ENCODE data around the gene FAM200A. TPM values are rescaled to one million over a fixed set of nuclear protein-coding genes. Genes with fewer than 3 reads are reported as not detected.

FAM200A gene
- total and polyA plus RNA-seq, 4 donors = 1.0 to 4.6 (median 2.1) TPM

- no peak for DNase-seq (ENCODE audit: low spot score)
- H3K36me3 ChIP-seq (ENCODE audit: control insufficient read depth in 4 of 4, insufficient read depth in 3 of 4, low read depth in 1 of 4, low read length in 3 of 4) = peaks cover 0 to 3% (median 0%) of the 10 kb centered on the region in 4 donors
- H3K27ac ChIP-seq (ENCODE audit: low read depth in 1 of 2, low read length in 2 of 2) = no peak overlapping the region
- H3K4me3 ChIP-seq (ENCODE audit: low read depth in 1 of 3, low read length in 3 of 3) = no peak overlapping the region
- TF ChIP-seq REST (IDR thresholded peaks at IDR 0.05) (no peak), EGR1 (IDR thresholded peaks at IDR 0.05; ENCODE audit: low read depth in 2 of 2) (no peak), CTCF (IDR thresholded peaks at IDR 0.05; ENCODE audit: low read depth, low read length, missing input control) (no peak), MAX (IDR thresholded peaks at IDR 0.05) (no peak), HNF4G (IDR thresholded peaks at IDR 0.05) (no peak), HNF4A (conservative IDR thresholded peaks at IDR 0.05) (no peak), RXRA (IDR thresholded peaks at IDR 0.05) (no peak), YY1 (IDR thresholded peaks at IDR 0.05) (no peak), NR2F2 (IDR thresholded peaks at IDR 0.05) (no peak), ZBTB33 (IDR thresholded peaks at IDR 0.05) (no peak), FOXA2 (IDR thresholded peaks at IDR 0.05) (no peak), JUND (IDR thresholded peaks at IDR 0.05) (no peak), RAD21 (IDR thresholded peaks at IDR 0.05) (no peak)
- H3K4me1 ChIP-seq (ENCODE audit: control insufficient read depth in 4 of 4, insufficient read depth in 4 of 4, low read length in 3 of 4) = no peaks in the 10 kb centered on the region
- H3K27me3 ChIP-seq (ENCODE audit: control insufficient read depth in 4 of 4, insufficient read depth in 4 of 4, low read length in 3 of 4) = no peaks in the 10 kb centered on the region
- no peak overlapping the region for H3K9ac ChIP-seq (ENCODE audit: low read depth in 1 of 2, low read length in 2 of 2)
- peaks cover 15 to 34% (median 24%) of the 10 kb centered on the region in 4 donors for H3K9me3 ChIP-seq (ENCODE audit: control insufficient read depth in 4 of 4, low read length in 3 of 4)
- 75% methylated on average over 7 of the region's 7 CpGs for WGBS
These were observed 12.6 kb downstream of the FAM200A start for GRCh38 chr7:99539213-99539811.

GRCh38 chr7:99535667-99536066 lies 16.2 kb downstream of the FAM200A start:
- H3K9me3 ChIP-seq (ENCODE audit: control insufficient read depth in 4 of 4, low read length in 3 of 4) = peaks cover 39 to 46% (median 42%) of the 10 kb centered on the region in 4 donors
- WGBS = 94% methylated on average over 2 of the region's 2 CpGs
- DNase-seq (ENCODE audit: low spot score) = no peak
- TF ChIP-seq FOXA1 (IDR thresholded peaks at IDR 0.05) = no peak
- no peak for TF ChIP-seq ZBTB33 (IDR thresholded peaks at IDR 0.05)
- TF ChIP-seq GABPA (IDR thresholded peaks at IDR 0.05 in 1 of 2, conservative IDR thresholded peaks at IDR 0.05 in 1 of 2) = no peak
- no peak for TF ChIP-seq HNF4A (conservative IDR thresholded peaks at IDR 0.05)
- TF ChIP-seq HNF4G (IDR thresholded peaks at IDR 0.05) = no peak
- no peak for TF ChIP-seq TAF1 (conservative IDR thresholded peaks at IDR 0.05)
- TF ChIP-seq ATF3 (IDR thresholded peaks at IDR 0.05) = no peak
- TF ChIP-seq SP1 (IDR thresholded peaks at IDR 0.05) = no peak
- TF ChIP-seq MAX (IDR thresholded peaks at IDR 0.05) = no peak
- TF ChIP-seq CTCF (IDR thresholded peaks at IDR 0.05; ENCODE audit: low read depth, low read length, missing input control) = no peak
- TF ChIP-seq FOXA2 (IDR thresholded peaks at IDR 0.05) = no peak
- no peak overlapping the region for H3K4me3 ChIP-seq (ENCODE audit: low read depth in 1 of 3, low read length in 3 of 3)
- H3K36me3 ChIP-seq (ENCODE audit: control insufficient read depth in 4 of 4, insufficient read depth in 3 of 4, low read depth in 1 of 4, low read length in 3 of 4) = peaks cover 3 to 20% (median 18%) of the 10 kb centered on the region in 4 donors
- H3K27me3 ChIP-seq (ENCODE audit: control insufficient read depth in 4 of 4, insufficient read depth in 4 of 4, low read length in 3 of 4) = no peaks in the 10 kb centered on the region
- no peak overlapping the region for H3K9ac ChIP-seq (ENCODE audit: low read depth in 1 of 2, low read length in 2 of 2)
- no peak overlapping the region for H3K27ac ChIP-seq (ENCODE audit: low read depth in 1 of 2, low read length in 2 of 2)
- no peaks in the 10 kb centered on the region for H3K4me1 ChIP-seq (ENCODE audit: control insufficient read depth in 4 of 4, insufficient read depth in 4 of 4, low read length in 3 of 4)

Data from liver (tissue), 9 donors.